ENCODE data around the gene PGP.
A peak's percentile ranks its signal among the peaks of the same experiment; 100 is the strongest.
"Not testable (repeated sequence)": the region's sequence is repeated elsewhere in the genome, so short reads cannot be mapped to it uniquely, and the experiment has no call there.

Gene PGP

GRCh38 chr16:2214719-2214968 lies at the start of gene PGP:
PGP (minus strand) TSS chr16:2214840; CDS start chr16:2214777, 63 bp downstream.
- DNase-seq (ENCODE audit: low read depth): no peak

- DNase-seq (ENCODE audit: low read depth): not testable (repeated sequence)
Measured at GRCh38 chr16:2263026-2263425, 48.4 kb upstream of the PGP start.

- no peak for DNase-seq (ENCODE audit: low read depth)
Measured at GRCh38 chr16:2260250-2260649, 45.6 kb upstream of the PGP start.

- DNase-seq (ENCODE audit: low read depth): not testable (repeated sequence)
Measured at GRCh38 chr16:2258530-2258929, 43.9 kb upstream of the PGP start.

GRCh38 chr16:2257726-2258125 lies 43.1 kb upstream of the PGP start:
- DNase-seq (ENCODE audit: low read depth): no peak

GRCh38 chr16:2256531-2257140 lies 42.0 kb upstream of the PGP start:
- DNase-seq (ENCODE audit: low read depth): no peak

GRCh38 chr16:2253293-2253692 lies 38.7 kb upstream of the PGP start:
- DNase-seq (ENCODE audit: low read depth): no peak

- no peak for DNase-seq (ENCODE audit: low read depth)
Measured at GRCh38 chr16:2252806-2253148, 38.1 kb upstream of the PGP start.

GRCh38 chr16:2251296-2252111 lies 36.9 kb upstream of the PGP start, which contains the start of gene ECI1:
ECI1 (minus strand) TSS chr16:2251587; CDS start chr16:2251566, 21 bp downstream.
- DNase-seq (ENCODE audit: low read depth): peak; percentile 96

- no peak for DNase-seq (ENCODE audit: low read depth)
Measured at GRCh38 chr16:2250652-2251295, 36.1 kb upstream of the PGP start.

GRCh38 chr16:2246301-2246885 lies 31.8 kb upstream of the PGP start:
- no peak for DNase-seq (ENCODE audit: low read depth)

- no peak for DNase-seq (ENCODE audit: low read depth)
Measured at GRCh38 chr16:2244926-2245795, 30.5 kb upstream of the PGP start.

GRCh38 chr16:2244301-2244700 lies 29.7 kb upstream of the PGP start:
- DNase-seq (ENCODE audit: low read depth): no peak

- no peak for DNase-seq (ENCODE audit: low read depth)
Measured at GRCh38 chr16:2243781-2244180, 29.1 kb upstream of the PGP start.

GRCh38 chr16:2243031-2243528 lies 28.4 kb upstream of the PGP start:
- no peak for DNase-seq (ENCODE audit: low read depth)

- no peak for DNase-seq (ENCODE audit: low read depth)
Measured at GRCh38 chr16:2242598-2242997, 28.0 kb upstream of the PGP start.

GRCh38 chr16:2240331-2240730 lies 25.7 kb upstream of the PGP start:
- DNase-seq (ENCODE audit: low read depth): not testable (repeated sequence)

GRCh38 chr16:2238838-2239675 lies 24.4 kb upstream of the PGP start:
- peak; percentile 26 for DNase-seq (ENCODE audit: low read depth)

- DNase-seq (ENCODE audit: low read depth): no peak
Measured at GRCh38 chr16:2238150-2238837, 23.7 kb upstream of the PGP start.

GRCh38 chr16:2237493-2238149 lies 23.0 kb upstream of the PGP start:
- no peak for DNase-seq (ENCODE audit: low read depth)
